Measurements from ENCODE around the gene C17orf67.

C17orf67 gene

DNA sequence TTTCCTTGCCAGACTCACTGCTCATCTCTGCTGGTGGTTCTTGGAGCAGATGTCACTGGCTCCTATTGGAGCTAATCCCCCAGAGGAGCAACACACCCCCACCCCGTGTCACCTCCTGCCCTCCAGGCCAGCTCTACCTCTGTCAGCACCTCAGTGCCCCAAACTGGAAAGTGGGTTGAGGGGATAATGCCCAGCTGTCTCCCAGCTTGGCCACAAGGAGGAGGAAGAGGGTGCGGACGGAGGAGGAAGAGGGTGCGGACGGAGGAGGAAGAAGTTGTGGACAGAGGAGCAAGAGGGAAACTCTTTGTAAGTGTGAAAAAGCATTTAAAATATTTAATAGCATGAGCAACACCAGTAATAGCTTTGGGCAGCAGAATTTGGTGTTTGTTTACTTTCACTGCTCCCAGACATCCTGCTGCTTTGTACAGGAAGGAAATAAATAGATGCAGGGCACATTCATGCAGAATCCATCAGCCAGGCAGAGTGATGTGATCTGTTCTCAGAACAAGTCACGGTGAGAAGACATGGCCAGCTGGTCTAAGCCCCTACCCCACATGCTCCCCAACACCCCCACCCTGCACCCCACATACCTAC lies 82.5 kb downstream of the C17orf67 start:
- no peak for DNase-seq (ENCODE audit: extremely low spot score)
- CTCF ChIA-PET = interaction anchor here (0.6 kb wide), 1 partner anchor 16 kb away, joined by 3 read pairs; no protein-coding TSS in a partner anchor
- POLR2A ChIA-PET = no interaction called here
- TF ChIP-seq SUZ12 (IDR thresholded peaks at IDR 0.05) = no peak
- TF ChIP-seq FOXM1 (IDR thresholded peaks at IDR 0.05; ENCODE audit: borderline replicate concordance) = no peak
- TF ChIP-seq, protein P1, sequence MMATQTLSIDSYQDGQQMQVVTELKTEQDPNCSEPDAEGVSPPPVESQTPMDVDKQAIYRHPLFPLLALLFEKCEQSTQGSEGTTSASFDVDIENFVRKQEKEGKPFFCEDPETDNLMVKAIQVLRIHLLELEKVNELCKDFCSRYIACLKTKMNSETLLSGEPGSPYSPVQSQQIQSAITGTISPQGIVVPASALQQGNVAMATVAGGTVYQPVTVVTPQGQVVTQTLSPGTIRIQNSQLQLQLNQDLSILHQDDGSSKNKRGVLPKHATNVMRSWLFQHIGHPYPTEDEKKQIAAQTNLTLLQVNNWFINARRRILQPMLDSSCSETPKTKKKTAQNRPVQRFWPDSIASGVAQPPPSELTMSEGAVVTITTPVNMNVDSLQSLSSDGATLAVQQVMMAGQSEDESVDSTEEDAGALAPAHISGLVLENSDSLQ (IDR thresholded peaks at IDR 0.05) = no peak
- TF ChIP-seq NFRKB (IDR thresholded peaks at IDR 0.05) = no peak
- no peak for TF ChIP-seq CTBP1 (IDR thresholded peaks at IDR 0.05; ENCODE audit: borderline replicate concordance)
- TF ChIP-seq L3MBTL2 (conservative IDR thresholded peaks at IDR 0.05) = no peak
- TF ChIP-seq FOXK2 (IDR thresholded peaks at IDR 0.05) = no peak
- TF ChIP-seq FOXA1 (IDR thresholded peaks at IDR 0.05) = no peak
- no peak for TF ChIP-seq HDGF (IDR thresholded peaks at IDR 0.05; ENCODE audit: borderline replicate concordance)
- no peak for TF ChIP-seq ELF4 (IDR thresholded peaks at IDR 0.05)
- no peak for TF ChIP-seq ARNT (IDR thresholded peaks at IDR 0.05)
- no peak for TF ChIP-seq TARDBP (IDR thresholded peaks at IDR 0.05)
- TF ChIP-seq LEF1 (IDR thresholded peaks at IDR 0.05; ENCODE audit: borderline replicate concordance) = no peak
- no peak for TF ChIP-seq BHLHE40 (IDR thresholded peaks at IDR 0.05; ENCODE audit: borderline replicate concordance)
- no peak for TF ChIP-seq ZNF384 (IDR thresholded peaks at IDR 0.05)
- no peak for TF ChIP-seq SP1 (IDR thresholded peaks at IDR 0.05)

DNA sequence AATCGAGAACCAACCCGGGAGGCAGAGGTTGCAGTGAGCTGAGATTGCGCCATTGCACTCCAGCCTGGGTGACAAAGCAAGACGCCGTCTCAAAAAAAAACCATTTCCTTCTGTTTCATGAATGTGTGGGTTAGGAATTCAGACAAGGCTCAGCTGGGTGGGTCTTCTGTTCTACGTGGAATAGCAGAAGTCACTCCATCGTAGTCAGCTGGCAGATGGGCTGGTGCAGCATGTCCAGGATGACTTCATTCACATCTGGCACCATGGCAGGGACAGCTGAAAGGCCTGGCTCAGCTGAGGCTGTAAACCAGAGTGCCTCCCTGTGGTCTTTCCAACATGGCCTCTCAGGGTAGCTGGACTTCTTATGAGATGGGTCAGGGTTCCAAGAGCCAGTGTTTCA lies 89.0 kb downstream of the C17orf67 start:
- ChIA-PET CTCF (no interaction called here), POLR2A (no interaction called here)
- TF ChIP-seq BHLHE40 (IDR thresholded peaks at IDR 0.05; ENCODE audit: borderline replicate concordance) (no peak), CTBP1 (IDR thresholded peaks at IDR 0.05; ENCODE audit: borderline replicate concordance) (no peak), ARNT (IDR thresholded peaks at IDR 0.05) (no peak), LEF1 (IDR thresholded peaks at IDR 0.05; ENCODE audit: borderline replicate concordance) (no peak), TARDBP (IDR thresholded peaks at IDR 0.05) (no peak), SP1 (IDR thresholded peaks at IDR 0.05) (no peak), SUZ12 (IDR thresholded peaks at IDR 0.05) (no peak), L3MBTL2 (conservative IDR thresholded peaks at IDR 0.05) (no peak), ELF4 (IDR thresholded peaks at IDR 0.05) (no peak), NFRKB (IDR thresholded peaks at IDR 0.05) (no peak), FOXA1 (IDR thresholded peaks at IDR 0.05) (no peak)
- no peak for DNase-seq (ENCODE audit: extremely low spot score)

DNA sequence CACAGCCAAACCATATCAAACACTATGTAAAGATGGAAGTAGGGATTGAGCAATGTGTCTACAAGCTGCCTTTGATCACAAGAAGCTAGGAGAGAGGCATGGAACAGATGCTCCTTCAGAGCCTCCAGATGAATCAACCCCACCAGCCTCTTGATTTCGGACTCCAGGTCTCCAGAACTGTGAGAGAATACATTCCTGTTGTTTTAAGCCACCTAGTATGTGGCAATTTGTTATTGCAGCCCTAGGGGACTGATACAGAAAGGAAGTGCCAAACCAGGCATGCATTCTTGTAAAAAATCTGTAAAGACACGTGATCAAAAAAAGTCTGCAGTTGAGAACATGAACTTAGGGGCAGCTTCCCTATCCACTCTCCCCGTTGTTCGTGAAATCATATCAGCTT lies 91.1 kb downstream of the C17orf67 start:
- DNase-seq (ENCODE audit: extremely low spot score) = no peak
- CTCF ChIA-PET = no interaction called here
- no peak for TF ChIP-seq FOXK2 (IDR thresholded peaks at IDR 0.05)
- TF ChIP-seq BHLHE40 (IDR thresholded peaks at IDR 0.05; ENCODE audit: borderline replicate concordance) = no peak
- no peak for TF ChIP-seq FOXA1 (IDR thresholded peaks at IDR 0.05)
- TF ChIP-seq ZNF384 (IDR thresholded peaks at IDR 0.05) = no peak
- TF ChIP-seq FOXM1 (IDR thresholded peaks at IDR 0.05; ENCODE audit: borderline replicate concordance) = no peak
- POLR2A ChIA-PET = no interaction called here

Measured in HEK293T (cell line).